CD4-positive, alpha-beta T cell treated with Interleukin-4 for 1 hour (primary cell): ENCODE data around the gene STK24.

Experiments used
- DNase-seq, 2 donors: peaks; one replicate each; pipeline ENCODE4 v3.0.0-alpha.2; 2020 to 2022

STK24 gene

GRCh38 chr13:98509271-98510155 lies 67.4 kb downstream of the STK24 start:
- peak; percentile 54 to 79 for DNase-seq

DNA sequence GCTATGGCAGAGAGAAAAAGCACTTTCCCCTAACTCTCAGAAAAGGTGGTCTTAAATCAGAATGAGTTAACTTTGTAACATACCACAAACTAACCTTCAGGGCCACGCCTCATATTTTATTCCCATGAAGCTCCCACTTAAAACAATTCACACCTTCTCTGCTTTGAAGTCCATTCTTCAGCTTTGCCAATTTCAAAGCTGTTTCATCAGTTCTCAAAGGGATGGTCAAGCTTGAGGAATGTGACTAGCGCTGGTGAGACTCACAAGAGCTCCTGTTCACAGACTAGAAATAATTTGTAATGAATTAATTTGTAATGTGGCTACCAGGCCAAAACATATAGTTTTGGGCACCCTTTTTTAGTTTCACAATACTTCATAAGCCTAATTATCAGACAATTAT lies 68.2 kb downstream of the STK24 start:
- no peak for DNase-seq

- no peak for DNase-seq
These were observed 68.6 kb downstream of the STK24 start for GRCh38 chr13:98508280-98508679.

DNA sequence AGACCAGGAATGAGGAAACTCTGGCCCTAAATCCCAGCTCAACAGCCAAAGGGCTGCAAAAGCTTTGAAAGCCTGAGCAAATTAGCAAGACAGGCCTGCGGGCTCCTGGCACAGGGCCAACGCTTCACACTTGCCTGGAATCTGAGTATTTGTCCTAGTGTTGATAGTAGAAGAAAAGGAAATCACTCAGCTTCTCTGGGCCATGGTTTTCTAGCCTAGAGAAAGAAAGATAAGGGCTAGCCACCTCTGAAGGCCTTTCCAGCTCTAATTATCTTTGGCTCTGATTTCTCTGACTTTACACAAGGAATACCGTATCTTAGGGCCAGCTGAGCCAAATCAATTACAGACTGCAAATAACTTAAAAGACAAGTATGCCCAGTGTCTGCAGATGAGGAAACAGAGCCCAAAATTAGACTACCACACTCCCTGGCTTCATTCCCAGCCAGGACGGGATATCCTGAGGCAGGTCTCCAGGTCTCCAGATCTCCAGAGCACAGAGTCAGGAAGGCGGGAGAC lies 69.6 kb downstream of the STK24 start:
- no peak for DNase-seq

GRCh38 chr13:98506728-98507230 lies 70.1 kb downstream of the STK24 start:
- DNase-seq, result no peak

DNA sequence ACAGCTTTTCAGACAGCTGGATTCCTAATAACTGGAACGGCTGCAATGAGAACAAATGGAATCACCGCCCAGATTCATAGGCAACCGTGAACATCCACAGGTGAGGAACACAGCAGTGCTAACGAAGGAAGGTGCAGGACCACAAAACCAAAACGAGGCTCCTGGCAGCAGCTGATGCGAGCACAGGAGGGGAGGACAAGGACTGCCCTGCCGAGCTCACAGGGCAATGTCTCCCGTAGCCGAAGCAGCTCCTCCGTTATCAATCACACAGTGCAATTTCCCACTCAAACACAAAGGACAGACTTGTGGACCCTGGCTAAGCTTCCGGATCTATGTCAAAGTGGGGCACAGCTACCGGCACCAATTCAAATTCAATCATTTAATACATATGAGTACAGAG lies 70.6 kb downstream of the STK24 start:
- no peak for DNase-seq

GRCh38 chr13:98505217-98505616 lies 71.7 kb downstream of the STK24 start:
- no peak for DNase-seq

DNA sequence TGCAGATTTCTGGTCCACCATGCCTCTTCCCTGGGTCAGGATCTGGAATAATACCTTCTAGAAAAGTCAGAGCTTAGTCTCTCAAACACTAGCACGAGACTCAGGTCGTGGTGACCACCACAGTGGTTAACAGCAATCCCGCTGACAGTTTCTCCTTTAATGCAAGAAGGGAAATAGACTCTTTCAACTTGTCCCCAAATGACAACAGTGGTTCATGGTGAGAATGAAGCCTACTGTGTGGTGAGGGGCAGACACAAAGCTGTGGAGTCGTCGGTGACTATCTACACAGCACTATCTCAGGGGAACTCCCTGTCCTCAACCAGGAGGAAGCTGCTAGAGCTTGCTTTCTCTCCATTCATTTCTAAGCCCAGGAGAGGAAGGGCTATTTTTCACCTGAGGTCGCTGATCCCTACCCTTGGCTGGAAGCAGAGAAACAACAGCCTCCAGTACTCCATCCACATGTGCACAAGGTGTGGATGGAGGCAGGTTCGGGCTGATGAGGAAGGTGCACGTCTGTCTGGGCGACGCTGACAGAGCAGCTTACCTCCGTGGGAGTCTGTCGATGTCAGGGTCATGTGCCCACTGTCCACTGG lies 72.4 kb downstream of the STK24 start:
- peak in 1 of 2 donors; percentile 33 for DNase-seq

DNA sequence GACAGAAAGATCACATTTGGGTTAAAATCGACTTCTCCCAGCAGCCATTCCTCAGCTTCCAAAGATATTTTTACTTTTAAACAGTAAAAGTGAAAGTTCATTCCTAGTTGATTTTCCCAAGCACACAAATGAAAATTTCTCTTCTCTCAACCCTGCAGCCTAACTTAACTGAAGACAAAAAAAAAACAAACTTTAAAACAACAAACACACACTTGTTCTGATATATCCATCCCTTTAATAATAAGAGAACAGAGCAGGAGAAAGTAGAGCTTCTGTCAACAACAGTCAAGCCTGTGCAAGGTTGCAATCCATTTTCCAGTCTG lies 72.9 kb downstream of the STK24 start:
- no peak for DNase-seq

DNA sequence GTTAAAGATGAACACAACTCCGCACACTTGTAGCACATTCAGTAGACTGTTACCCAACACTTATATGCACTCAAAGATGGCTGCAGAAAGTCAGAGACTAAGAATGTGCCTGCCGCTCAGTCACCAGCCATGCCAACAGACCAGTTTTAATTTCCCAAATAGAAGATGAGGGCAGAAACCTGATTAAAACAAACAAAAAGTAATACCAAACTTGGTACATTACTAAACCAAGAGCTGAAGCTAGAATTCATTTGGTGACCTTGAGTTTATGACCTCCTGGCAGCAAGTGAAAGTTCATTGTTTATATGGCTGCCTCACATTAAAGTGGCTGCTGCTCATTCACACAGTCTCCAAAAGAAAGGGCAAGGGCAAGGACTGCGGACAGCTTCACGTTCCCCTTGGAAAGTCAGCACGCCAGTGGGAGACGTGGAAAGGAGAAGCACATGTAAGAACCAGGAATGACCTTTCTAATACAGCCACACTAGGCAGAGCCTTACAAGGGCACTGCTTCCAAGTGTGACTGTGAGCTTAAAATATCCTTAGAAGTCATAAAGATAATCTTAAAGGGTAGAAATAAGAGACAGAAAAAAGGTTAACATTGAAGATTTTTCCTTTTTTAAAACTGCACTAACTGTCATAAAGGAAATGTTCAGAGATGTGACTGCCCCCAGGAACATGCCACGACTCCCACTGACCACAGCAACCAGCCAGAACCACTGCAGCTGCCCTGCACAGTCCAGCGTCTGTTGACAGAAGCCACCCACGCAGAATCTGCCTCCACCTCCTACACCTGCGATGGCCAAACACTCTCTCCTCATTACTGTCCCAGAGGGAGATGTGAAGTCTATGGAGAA lies 73.5 kb downstream of the STK24 start:
- no peak for DNase-seq

- DNase-seq, result no peak
These were observed 75.9 kb downstream of the STK24 start for GRCh38 chr13:98500963-98501421.

DNA sequence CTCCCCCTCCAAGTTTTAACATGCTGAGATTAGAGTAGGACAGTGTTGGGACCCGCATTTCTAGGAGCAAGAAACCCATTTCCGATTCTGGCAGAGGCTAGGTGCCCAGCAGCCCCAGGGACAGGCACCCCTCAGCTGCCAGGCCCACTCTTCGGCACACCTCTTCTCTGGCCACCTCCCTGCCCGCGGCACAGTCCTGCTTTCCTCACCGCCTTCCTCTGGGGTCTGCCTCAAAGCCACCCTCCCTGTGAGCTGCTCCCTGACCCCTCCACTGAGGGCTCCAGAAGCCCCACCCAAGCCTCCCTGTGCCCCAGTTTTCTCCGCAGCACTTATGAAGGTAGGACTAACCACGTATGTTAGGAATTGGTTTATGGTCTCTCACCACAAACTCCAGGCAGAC lies 79.9 kb downstream of the STK24 start:
- no peak for DNase-seq

DNA sequence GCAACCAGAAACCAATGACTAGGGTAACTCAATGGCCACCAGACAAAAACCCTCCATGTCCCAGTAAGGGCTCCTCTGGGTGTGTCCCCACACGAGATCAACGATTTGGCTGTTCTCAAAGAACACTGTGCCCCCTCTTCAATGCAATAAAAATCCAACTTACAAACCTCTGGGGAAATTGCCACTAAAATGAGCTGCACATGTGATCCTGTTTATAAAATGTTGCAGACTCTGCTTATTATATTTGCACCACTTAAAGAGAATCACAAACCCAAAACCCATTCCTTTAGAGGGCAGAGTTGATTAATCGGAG lies 80.5 kb downstream of the STK24 start:
- DNase-seq, result no peak

DNA sequence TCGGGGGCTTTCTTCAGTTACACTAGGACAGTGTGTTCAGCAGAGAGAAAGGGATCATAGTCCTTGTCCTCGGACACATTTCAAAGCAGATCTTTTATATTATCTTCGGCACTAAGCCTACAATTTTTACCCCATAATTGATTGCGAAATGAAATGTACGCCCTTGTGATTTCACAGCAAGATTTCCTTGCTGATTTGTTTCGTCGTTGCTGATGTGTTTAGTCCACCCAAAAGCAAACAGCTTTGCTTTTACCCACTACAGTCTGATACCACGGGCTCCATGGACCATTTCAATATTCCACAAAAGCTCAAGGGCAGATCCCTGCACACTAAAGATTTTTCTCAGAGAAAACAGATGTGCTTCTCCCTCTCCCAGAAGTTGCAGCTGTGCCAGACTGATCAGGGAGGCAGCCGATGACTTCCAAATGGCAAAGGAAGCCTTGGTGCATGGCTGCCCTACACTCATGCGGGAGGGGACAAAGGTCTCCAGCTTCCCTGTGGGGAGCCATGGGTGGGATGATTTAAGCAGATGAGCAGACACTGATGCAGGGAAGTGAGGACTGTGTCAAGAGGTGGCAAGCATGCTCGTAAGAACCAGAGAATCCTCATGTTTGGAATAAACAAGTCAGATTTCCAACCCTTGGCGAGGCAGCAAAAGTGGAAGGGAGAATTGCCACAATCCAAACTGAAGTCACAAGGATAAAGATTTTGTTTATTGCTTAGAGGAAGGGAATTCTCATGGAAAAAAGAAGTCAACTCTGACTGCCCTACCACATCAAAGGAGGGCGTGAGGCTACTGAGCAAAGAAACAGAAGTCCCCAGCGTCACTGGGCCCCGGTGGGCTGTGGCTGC lies 81.1 kb downstream of the STK24 start:
- no peak for DNase-seq

DNA sequence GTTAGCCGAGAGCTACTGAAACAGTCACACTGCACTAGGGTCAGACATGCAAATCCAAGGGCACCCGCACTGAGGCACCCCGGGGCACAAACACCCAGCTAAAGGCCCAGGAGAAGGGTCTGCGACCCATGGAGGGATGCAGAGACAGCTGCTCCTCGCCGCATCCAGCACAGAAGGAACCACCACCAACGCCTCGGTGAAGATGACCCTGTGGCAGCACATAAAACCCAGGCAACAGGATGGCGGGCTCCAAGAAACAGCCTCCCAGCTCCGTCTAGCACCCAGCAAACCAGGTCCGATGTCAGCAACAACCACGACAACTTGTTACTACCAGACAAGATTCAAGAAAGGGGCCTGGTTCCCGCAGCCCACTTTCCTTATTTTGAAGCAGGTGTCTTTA lies 82.1 kb downstream of the STK24 start:
- no peak for DNase-seq

- no peak for DNase-seq
These were observed 83.7 kb downstream of the STK24 start for GRCh38 chr13:98493042-98493712.

- no peak for DNase-seq
These were observed 84.4 kb downstream of the STK24 start for GRCh38 chr13:98492335-98493041.

- DNase-seq, result no peak
These were observed 86.0 kb downstream of the STK24 start for GRCh38 chr13:98490866-98491265.

DNA sequence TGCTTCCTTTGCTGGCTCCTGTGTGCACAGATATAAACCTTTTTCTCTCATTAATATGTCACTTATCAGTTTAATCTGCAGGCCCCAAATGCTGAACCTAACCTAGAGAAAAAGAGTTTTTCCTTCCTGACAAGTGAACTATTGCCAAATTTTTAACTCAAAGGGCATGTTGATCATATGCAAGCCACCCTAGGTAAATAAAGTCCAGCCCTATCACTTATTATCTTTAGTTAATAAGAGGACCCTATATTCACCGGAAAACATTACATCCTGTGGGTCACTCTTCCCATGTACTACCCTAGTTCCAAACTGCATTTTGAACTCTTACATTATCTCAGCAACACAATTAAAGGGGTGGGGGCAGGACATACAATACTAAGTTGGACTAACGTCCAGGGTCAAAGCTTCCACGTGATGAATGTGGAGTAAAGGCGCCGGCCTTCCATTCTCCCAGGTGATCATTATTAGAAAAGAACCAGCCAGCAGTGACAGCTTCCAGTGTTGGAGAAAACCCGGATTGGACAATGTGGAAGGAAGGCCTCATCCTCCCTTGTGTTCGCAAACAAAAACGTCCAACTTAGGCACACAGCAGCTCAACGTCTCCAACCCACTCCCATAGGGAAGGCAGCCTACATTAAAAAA lies 86.6 kb downstream of the STK24 start:
- no peak for DNase-seq

- DNase-seq, result no peak
These were observed 87.3 kb downstream of the STK24 start for GRCh38 chr13:98489446-98490194.
